ENCODE measurements around the gene COX6B1.
"Not testable (repeated sequence)": the region's sequence is repeated elsewhere in the genome, so short reads cannot be mapped to it uniquely, and the experiment has no call there.

The COX6B1 gene, protein sequence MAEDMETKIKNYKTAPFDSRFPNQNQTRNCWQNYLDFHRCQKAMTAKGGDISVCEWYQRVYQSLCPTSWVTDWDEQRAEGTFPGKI

DNA sequence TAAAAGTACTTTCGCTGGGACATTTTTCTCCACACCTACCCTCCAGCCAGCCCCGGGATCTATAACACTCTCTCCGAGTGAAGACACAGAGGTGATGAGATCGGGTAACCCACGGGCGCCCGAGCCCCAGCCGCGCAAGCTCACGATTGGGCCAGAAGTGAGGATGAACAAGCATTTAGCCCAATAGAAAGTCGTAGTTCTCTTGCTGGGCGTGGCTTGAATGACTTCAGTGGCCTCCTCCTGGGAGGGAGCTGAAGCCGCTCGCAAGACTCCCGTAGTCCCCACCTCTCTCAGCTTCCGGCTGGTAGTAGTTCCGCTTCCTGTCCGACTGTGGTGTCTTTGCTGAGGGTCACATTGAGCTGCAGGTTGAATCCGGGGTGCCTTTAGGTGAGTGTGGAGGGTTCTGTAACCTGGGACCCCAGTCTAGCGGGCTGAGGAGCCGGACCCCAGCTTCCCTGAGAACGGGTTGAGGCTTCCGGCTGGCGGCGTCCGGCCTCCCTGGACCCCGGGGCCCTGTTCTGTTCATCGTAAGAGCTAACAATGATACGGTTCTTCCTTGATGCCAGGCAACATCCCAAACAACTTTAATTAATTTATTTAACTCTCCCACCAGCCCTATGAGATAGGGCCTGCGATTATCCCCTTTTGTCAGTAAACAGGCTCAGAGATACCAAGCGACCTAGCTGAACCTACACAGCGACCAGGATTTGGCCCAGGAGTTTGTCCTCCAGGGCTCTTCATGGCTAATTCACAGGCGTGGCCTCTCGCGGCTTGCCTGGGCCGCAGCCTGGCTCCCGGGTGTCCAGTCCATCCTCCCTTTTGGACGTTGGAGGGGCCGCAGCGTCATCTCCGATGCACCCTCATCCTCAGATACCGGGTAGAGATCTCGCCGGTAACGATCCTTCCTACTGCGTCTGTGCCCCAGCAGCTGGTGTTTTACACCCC, at the start of gene COX6B1:
Gene COX6B1, plus strand, starts transcription at position 307 of the 945 bp plus-strand sequence. CDS start 2,921 bp downstream, outside the sequence.
- peak; percentile 92 for DNase-seq

- DNase-seq, result no peak
Observed at GRCh38 chr19:35601971-35602370, 46.2 kb upstream of the COX6B1 start.

DNA sequence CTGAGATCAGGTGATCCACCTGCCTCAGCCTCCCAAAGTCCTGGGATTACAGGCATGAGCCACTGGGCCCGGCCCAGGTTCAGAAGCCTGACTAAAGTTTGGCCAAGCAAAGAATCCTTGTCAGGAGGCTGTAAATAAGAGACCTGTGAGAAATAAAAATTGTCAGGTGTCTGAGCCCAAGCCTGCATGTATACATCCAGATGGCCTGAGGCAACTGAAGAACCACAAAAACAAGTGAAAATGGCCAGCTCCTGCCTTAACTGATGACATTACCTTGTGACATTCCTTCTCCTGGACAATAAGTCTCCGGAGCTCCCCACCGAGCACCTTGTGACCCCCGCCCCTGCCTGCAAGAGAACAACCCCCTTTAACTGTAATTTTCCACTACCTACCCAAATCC, 43.7 kb upstream of the COX6B1 start:
- DNase-seq, result not testable (repeated sequence)

DNA sequence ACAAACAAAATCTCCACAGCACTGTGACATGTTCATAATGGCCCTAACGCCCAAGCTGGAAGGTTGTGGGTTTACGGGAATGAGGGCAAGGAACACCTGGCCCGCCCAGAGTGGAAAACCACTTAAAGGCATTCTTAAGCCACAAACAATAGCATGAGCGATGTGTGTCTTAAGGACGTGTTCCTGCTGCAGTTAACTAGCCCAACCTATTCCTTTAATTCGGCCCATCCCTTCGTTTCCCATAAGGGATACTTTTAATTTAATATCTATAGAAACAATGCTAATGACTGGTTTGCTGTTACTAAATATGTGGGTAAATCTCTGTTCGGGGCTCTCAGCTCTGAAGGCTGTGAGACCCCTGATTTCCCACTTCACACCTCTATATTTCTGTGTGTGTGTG, 41.0 kb upstream of the COX6B1 start:
- not testable (repeated sequence) for DNase-seq

GRCh38 chr19:35607661-35608060, 40.5 kb upstream of the COX6B1 start:
- DNase-seq, result no peak

DNA sequence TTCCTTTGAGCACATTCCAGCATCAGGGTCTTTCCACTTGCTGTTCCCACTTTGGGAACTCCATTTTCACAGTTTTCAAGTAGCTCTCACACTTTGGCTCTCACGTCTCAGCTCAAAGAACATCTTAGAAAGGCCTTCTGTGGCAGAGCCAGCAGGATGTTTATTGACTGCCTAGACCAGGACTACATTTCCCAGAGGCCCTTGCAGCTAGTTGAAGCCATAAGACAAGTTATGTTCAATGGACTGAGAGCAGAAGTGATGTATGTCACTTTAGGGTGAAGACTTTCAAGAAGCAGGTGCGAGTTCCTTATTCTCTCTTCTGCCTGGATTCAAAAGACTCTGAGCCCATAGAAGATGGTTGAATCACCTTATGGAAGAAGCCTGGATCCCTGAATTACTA, 39.9 kb upstream of the COX6B1 start:
- no peak for DNase-seq

GRCh38 chr19:35609851-35610353, 38.2 kb upstream of the COX6B1 start:
- DNase-seq, result no peak

DNA sequence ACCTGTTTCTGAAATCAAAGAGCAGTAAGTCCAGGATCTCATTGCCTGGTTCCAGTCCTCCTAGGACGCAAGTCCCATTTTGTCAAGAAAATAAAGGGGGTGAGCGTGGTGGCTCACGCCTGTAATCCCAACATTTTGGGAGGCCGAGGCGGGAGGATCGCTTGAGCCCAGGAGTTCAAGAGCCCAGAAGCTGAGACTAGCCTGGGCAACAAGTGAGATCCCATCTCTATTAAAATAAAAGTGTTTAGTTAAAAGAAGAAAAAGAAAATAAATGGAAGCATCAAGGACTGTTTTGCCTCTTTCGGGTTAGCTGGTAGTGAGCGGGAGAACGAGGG, 35.9 kb upstream of the COX6B1 start:
- no peak for DNase-seq

DNA sequence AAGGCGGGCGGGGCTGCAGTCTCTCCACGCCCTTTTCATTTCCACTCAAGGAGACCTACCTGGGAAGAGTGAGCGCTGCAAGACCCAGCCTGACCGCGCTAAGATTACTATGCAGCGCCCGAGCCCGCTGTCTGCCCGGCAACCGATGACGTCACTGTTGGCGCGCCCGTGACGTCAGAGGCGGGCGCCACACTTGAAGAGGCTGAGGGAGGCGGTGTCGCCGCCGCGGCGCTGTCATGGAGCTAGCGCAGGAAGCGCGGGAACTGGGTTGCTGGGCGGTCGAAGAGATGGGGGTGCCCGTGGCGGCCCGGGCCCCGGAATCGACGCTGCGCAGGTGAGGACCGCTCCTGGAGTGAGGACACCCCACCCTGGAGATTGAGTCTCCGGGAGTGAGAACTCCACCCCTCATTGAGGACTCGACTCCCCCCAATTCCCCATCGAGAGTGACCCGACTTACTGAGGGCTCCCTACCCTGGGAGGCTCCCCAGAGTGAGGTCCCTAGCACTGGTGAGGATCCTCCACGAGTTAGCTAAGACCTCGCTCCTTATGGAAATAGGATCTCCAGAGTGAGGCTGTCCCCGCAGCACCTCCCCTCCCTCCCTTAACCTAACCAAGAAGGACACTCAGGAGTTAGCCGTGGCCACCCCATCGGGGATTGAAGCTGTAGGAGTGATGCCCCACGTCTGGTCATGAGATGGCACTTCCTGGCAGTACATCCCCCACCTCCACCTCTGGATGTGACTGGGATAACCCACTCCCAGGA, 35.4 kb upstream of the COX6B1 start, which contains the start of gene HAUS5:
Gene HAUS5, plus strand, starts transcription at position 177 of the 763 bp plus-strand sequence. Its CDS starts 60 bp downstream, at position 237.
- DNase-seq, result peak; percentile 67

DNA sequence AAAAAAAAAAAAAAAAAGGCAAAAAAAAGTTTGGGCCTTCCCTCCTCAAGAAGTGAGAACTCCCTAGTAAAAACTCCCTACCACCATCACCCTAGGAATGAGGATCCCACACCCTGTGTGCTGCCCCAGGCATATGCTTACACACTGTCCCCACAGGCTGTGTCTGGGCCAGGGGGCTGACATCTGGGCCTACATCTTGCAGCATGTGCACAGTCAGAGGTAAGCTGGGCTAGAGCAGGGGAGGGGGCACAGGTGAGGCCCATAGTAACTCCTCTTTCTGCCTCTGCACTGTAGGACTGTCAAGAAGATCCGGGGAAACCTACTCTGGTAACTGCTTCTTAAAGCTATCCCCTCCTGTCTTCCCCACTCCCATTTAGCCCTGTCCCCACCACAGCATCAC, 34.5 kb upstream of the COX6B1 start:
- DNase-seq, result no peak

GRCh38 chr19:35615036-35615435, 33.1 kb upstream of the COX6B1 start:
- DNase-seq, result no peak

DNA sequence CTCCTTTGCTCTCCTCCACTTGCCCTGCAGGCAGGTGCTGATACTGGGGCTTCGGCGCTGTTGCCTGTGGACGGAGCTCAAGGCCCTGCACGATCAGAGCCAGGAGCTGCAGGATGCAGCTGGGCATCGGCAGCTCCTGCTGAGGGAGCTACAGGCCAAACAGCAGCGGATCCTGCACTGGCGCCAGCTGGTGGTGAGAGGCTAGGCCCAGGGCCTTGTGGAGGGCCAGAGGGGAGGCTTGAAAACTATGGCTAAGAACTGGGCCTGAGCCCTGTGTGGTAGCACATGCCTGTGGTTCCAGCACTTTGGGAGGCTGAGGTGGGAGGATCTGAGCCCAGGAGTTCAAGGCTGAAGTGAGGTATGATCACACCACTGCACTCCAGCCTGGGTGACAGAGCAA, 29.3 kb upstream of the COX6B1 start:
- DNase-seq, result no peak

GRCh38 chr19:35619290-35619923, 28.7 kb upstream of the COX6B1 start:
- DNase-seq, result no peak

DNA sequence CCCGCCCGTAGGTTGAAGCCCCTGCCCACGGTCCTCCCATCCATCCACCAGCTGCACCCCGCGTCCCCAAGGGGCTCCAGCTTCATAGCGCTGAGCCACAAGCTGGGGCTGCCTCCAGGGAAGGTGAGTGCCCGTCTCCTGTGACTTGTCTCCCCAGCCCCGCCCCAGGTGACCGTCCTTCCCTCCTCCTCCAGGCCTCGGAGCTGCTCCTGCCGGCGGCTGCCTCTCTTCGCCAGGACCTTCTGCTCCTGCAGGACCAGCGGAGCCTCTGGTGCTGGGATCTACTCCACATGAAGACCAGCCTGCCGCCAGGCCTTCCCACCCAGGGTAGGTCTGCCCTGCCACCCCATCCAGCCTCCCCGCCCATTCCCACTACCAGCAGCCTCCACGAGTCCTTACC, 28.1 kb upstream of the COX6B1 start:
- no peak for DNase-seq

DNA sequence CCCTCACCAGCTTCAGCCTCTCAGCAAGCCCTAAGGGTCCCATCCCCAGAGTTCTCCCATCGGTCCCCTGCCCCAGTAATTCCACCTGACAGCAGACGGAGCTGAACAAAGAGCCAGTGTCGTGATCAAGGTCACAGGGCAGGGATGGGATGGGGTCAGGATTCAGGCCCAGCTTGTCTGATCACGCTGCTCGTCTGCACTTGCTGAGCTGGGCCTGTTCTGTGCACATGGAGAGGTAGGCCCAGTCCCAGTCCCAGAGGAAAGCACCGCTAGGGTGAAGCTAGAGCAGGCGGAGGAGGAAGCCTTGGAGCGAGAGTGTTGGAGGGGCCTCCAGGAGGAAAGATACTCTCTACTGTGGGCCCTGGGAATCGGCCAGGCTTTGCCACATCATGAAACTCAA, 26.4 kb upstream of the COX6B1 start:
- no peak for DNase-seq

DNA sequence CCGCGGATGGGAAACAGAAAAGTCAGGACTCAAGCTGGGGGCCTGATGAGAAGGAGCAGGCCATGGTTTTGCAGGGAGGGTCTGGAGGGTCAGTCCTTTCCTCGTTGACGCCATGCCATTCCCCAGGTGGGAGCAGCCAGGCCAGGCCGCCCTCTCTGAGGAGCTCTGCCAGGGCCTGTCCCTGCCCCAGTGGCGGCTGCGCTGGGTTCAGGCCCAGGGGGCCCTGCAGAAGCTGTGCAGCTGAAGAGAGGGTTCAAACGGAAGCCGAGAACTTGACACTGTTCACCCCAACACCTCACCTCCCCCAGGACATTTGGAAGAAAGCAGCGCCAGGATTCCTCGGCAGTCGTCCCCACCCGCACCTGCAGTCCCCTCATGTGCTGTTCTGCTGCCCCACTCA, 25.4 kb upstream of the COX6B1 start:
- no peak for DNase-seq

DNA sequence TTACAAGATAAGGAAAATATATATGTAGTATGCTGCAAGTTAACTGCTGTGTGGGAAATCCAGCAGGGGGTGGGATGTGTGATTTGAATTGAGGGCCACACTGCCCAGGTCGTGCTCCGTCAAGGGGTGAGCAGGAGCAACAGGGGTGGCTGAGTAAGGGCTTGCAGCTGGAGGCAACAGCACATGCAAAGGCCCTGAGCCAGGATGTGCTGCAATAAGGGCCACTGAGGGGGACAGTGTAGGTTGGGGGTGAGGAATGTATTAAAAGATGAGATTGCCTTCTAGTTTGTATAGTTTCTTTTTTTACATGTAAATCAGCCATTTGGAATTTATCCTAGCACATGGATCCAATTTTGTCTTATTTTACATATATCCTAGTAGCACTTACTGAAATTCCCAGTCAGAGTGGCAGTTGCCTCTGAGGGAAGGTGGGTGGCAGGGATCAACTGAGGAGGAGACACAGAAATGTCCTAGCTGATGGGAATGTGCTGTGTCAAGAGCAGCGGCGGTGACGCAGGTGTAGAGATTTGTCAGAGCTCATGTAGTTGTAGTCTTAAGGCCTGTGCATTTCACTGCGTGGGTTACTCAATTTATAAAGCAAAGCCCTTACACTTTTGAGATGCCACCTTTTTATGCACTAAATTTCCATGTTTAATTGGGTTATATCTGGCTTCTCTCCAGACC, 24.7 kb upstream of the COX6B1 start:
- DNase-seq, result no peak

GRCh38 chr19:35628264-35628564, 19.9 kb upstream of the COX6B1 start:
- DNase-seq, result no peak

DNA sequence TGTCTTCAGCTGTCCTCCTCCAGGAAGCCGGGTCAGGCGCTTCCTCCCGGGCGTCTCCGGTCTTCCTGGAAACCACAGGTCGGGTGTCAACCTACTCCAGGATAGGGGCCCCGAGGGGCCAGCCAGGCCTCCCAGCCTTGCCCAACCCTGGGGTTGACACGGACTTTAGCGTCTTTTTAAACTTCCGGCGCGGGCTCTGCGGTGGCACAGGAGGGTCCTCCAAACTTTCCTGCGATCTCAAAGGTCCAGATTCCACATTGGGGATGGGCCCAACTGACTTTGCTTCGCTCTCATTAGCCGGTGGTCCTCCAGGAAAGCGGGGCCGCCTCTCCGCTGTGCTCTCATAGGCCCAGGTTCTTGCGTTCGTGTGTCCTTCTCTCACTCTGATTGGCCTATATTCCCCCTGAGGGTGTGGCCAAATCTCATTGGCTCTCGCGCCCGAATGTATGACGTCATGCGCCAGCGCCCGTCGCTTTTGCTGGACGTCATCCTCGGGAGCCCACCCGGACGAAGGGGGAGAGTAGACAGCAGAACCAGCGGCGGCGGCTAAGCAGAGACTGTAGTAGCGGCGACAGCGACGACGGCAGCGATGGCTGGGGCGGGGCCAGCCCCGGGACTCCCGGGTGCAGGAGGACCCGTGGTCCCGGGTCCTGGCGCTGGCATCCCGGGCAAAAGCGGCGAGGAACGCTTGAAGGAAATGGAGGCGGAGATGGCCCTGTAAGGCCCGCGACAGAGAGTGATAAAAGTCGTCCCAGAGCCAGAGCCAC, 19.4 kb upstream of the COX6B1 start, which contains the start of gene RBM42:
Gene RBM42, plus strand, starts transcription at position 472 of the 767 bp plus-strand sequence. Its CDS starts 118 bp downstream, at position 590.
- DNase-seq, result peak; percentile 93

GRCh38 chr19:35629332-35629633, 18.8 kb upstream of the COX6B1 start:
- DNase-seq, result no peak

GRCh38 chr19:35633727-35634440, 14.2 kb upstream of the COX6B1 start:
- DNase-seq, result no peak

Data from NCI-H2081 treated with DMSO at 0.1 percent for 48 hours (cell line).